ENCODE measurements around the gene NDUFAF2.
"Not testable (repeated sequence)": the region's sequence is repeated elsewhere in the genome, so short reads cannot be mapped to it uniquely, and the experiment has no call there.

The NDUFAF2 gene

DNA sequence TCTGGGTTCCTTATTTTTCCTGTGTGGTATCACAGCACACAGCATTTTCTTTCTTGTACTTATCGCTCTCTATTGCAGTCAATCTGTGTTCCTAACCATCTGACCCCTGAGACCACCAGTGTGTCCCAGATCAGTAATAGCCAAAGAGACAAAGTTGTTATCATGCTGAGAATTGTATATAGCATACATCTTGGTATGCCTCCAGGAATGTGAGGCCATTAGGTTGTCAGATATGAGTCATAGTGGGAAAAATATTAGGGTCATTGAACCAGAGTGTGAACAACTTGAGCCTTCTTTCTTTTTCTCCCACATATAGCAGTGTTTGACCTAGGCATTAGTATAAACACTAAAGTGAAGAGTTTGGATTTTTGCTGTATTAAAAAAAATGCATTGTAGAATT, 106.3 kb downstream of the NDUFAF2 start:
- DNase-seq, result no peak
- ATAC-seq, result no peak

DNA sequence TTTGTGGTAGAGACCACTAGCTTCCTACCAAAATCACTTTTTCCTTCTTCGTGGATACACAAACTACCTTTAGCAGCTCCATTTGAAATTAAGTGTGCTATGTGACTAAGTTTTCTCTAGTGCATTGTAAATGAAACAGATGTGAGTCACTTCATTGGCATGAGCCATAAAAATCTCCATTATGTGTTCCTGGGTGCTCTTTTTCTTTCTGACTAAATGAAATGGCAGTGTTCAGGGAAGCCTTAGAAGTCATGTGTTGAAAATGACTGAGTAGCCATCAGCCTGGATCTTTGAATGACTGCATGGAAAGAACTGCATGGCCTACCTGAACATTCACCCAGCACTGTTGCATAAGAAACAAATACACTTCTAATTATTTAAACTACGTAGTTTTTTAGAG, 107.9 kb downstream of the NDUFAF2 start:
- peak; percentile 87 for ATAC-seq
- no peak for DNase-seq

DNA sequence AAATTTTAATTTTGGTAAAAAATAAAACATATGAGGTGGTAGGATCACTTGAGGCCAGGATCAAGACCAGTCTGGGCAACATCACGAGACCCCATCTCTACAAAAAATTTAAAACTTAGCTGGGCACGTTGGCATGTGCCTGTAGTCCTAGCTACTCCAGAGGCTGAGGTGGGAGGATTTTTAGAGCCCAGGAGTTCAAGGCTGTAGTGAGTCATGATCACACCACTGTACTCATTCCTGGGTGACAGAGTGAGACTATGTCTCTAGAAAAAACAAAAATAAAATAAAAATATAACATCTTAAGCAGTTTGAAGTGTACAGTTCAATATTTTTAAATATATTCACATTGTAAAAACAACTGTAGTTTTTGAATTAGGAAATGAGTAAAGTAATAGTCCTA, 108.9 kb downstream of the NDUFAF2 start:
- DNase-seq (no peak), ATAC-seq (no peak)

DNA sequence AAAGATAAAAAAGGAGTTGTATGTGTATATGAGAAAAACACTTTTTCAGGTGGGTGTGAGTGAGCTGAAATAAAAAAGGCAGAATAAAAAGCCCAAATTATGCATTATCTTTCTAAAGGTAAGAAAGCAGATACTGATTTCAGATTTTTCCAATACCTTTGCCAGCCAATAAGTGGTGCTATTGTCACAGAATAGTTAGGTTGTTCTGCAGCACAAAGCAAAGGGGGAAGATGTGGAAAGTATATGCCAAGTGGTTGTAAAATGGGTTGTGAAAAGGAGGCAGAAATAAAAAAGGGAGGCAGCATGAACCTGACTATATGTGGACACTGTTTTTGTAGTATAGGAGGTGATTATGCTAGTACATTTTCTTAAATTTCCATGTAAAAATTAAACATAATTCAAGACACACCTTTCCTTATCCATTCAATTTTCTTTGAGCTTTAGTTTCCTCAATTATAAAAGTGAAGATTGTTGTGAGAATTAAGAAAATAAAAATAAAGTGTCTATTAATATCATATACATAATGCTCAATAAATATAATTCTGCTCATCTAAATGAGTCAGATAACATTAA, 110.5 kb downstream of the NDUFAF2 start:
- ATAC-seq (no peak), DNase-seq (no peak)

DNA sequence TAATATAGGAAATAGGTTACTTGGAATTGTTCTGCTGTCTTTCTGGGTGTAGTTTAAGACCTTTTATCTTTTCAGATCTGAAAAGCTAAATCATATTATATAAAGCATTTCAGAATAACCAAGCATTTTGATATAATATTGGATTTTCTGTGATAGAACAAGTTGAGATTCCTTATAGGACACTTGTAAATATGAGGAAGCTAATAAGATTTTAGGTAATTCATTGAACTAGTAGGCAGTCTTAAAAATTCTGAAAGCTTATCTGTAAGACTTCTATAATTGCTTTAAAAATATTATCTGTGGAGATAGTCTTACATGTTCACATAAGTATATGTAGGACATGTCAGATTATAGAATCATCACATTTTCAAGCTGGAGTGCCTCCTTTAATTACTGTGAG, 114.5 kb downstream of the NDUFAF2 start:
- no peak for DNase-seq
- ATAC-seq, result no peak

DNA sequence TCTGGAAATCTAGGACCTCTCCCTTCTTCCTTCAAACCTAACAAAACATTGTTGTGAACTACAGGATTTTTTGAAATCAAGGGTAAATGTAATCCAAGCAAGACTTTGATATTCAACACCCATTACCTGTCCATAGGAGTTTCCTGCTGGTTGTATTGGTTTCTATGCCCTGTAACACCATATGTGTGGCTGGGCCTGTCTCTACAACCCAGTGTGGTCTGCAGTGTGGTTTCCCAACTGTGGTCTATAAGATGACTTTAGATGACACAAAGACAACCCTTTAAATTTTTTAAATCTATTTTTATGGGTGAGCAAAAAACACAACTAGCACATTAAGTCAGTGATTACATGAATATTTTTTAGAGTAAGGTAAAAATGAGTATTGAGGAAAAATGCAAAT, 124.1 kb downstream of the NDUFAF2 start:
- peak; percentile 5 for DNase-seq
- ATAC-seq, result peak; percentile 59

DNA sequence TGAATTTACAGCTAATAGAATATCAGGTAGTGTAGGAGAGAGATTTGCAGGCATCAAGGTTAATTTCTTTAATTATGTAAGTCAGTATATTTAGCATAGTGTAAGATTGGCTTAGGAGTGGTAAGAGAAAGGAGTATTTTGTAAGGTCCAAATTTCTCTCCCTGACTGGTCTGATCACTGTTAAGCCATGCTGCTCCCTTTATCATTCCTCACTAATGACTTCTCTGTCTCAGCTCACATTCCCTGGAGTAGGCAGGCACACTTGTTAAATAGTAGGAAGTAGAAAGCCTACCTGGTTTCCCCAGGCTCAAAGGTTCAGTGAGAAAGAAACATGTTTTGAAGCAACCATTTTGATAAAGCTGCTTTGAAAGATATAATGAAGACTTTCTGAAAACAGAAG, 126.5 kb downstream of the NDUFAF2 start:
- no peak for ATAC-seq
- no peak for DNase-seq

DNA sequence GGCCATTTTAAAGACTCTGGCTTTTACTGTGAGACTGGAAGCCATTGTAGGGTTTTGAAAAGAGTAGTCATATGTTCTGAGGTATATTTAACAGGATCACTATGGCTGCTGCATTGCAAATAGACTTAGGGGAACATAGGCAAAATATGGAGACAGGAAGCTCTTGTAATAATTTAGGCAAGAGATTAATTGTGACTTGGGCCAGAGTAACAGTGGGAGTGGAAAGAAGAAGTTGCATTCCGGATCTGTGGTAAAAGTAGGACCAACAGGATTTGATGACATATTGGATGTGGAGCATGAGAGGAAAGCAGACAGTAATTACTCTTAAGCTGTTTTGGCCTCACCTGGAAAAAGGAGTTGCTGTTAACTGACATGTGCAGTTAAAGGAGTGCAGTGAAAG, 131.6 kb downstream of the NDUFAF2 start:
- ATAC-seq (no peak), DNase-seq (no peak)

DNA sequence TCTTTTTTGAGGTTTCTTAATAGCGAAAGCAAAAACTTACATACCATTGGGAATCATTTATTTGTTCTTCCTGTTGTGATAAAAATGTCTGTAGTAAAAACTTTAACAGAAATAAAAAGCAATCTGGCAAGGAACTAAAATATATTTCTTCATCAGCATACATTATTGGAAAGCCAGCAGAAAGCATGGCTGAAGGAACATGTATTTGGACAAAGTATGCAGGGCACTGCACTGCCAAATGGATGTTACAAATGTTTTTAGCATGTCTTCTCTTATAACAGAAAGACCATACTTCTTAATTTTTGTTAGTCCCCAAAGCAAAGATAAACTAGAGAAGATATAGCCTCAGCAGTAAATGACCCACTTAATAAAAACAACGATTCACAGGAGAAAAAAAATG, 136.7 kb downstream of the NDUFAF2 start:
- ATAC-seq (no peak), DNase-seq (no peak)

DNA sequence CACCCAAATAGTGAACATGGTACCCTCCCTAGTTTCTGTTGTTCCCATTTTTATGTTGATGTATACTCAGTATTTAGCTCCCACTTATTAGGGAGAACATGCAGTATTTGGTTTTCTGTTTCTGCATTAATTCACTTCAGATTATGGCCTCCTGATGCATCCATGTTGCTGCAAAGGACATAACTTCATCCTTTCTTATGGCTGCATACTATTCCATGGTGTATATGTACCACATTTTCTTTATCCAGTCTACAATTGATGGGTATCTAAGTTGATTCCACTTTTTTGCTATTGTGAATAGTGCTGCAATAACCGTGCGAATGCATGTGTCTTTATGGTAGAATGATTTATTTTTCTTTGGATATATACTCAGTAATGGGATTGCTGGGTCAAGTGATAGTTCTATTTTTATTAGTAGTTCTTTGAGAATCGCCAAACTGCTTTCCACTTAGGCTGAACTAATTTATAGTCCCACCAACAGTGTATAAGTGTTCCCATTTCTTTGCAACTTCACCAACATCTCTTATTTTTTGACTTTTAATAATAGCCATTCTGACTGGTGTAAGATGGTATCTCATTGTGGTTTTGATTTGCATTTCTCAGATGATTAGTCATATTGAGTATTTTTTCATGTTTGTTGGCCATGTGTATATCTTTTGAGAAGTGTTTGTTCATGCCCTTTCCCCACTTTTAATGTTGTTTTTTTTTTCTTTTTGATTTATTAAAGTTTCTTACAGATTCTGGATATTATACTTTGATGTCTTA, 137.7 kb downstream of the NDUFAF2 start:
- no peak for DNase-seq
- ATAC-seq, result no peak

DNA sequence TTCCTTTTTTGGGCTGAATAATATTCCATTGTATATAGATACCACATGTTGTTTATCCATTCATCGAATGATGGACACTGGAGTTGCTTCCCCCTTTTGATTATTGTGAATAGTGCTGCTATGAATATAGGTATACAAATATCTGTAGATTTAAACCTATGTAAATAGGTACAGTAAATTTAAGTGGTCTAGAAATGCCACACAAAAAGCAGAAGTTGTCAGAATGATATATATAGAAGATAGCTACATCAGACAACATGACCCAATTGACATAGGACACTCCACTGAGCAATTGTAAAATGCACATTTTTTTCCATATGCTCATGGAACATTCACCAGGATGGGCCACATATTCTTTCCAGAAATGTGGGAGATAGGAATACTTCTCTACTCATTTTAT, 139.7 kb downstream of the NDUFAF2 start:
- no peak for DNase-seq
- no peak for ATAC-seq

DNA sequence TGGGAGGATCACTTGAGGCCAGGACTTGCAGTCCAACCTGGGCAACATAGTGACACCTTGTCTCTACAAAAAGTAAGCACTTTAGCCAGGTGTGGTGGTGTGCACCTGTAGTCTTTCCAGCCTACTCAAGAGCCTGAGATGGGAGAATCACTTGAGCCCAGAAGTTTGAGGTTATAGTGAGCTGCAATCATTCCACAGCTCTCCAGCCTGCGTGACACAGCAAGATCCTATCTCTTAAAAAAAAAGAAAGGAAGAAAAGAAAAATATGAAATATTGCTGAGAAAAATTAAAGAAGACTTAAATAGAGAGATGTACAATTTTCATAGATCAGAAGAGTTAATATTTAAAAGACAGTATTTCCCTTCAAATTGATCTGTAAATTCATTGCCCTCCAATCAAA, 140.9 kb downstream of the NDUFAF2 start:
- ATAC-seq (no peak), DNase-seq (no peak)

DNA sequence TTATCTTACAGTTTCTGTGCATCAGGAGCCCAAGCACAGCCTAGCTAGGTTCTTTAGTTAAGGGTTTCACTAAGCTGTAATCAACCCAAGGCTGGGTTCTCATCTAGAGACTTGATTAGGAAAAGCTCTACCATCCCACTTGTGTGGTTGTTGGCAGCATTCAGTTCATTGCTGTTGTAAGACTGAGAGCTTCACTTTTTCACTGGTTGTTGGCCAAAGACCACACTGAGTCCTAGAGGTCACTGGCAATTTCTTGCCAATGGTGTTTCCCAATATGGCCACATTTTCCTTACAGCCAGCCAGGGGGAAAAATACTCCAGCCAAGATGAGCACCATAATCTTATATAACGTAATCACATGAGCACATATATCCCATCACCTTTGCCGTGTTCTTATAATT, 142.9 kb downstream of the NDUFAF2 start:
- DNase-seq (no peak), ATAC-seq (no peak)

DNA sequence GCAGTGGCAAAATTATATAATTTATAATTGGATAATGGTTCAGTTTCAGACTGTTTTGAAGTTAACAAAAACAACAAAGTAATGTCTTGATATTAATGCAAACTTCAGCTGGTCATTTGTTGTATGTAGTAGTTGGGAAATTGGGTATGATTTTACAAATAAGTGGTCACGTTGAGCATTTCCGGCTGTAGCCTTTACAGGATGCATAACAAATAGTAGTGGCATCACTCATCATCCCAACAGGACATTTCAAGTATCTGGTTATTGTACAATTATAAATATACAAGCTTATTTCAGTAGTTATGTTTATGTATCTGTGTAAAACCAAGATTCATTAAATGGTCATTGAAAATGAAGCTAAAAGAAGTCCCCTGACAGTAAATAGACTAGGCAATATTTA, 144.3 kb downstream of the NDUFAF2 start:
- ATAC-seq (no peak), DNase-seq (no peak)

DNA sequence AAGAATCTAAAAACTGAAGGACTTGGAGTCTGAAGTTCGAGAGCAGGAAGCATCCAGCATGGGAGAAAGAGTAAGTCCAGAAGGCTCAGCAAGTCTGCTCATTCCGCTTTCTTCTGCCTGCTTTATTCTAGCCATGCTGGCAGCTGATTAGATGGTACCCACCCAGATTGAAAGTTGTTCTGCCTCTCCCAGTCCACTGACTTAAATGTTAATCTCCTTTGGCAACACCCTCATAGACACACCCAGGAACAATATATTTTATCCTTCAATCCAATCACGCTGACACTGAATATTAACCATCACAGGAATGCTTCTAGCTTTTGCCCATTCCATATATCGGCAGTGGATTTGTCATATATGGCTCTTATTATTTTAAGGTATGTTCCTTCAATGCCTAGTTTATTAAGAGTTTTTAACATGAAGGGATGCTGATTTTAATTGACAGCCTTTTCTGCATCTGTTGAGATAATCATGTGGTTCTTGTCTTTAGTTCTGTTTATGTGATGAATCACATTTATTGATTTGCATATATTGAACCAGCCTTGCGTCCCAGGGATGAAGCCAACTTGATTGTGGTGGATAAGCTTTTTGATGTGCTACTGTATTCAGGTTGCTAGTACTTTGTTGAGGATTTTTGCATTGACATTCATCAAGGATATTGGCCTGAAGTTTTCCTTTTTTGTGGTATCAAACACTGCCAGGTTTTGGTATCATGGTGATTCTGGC, 148.2 kb downstream of the NDUFAF2 start:
- DNase-seq, ATAC-seq: not testable (repeated sequence)

DNA sequence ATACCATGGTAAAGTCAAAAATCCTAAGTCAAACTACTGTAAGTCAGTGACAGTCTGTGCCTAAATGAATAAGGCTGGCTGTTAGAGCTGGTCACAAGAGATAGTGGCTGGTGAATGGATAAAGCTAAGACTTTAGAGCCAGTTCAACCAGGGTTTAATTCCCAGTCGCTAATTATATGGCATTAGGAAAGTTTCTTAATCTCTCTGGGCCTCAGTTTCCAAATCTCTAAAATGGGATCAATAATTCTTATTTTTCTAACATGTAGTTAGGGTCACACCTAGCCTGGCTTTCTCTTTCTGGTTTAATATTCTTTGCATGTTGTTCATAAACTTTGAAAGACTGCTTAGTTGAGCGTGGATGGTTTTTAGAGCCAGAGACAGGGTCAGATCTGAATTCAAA, 152.5 kb downstream of the NDUFAF2 start:
- ATAC-seq, result no peak
- no peak for DNase-seq

DNA sequence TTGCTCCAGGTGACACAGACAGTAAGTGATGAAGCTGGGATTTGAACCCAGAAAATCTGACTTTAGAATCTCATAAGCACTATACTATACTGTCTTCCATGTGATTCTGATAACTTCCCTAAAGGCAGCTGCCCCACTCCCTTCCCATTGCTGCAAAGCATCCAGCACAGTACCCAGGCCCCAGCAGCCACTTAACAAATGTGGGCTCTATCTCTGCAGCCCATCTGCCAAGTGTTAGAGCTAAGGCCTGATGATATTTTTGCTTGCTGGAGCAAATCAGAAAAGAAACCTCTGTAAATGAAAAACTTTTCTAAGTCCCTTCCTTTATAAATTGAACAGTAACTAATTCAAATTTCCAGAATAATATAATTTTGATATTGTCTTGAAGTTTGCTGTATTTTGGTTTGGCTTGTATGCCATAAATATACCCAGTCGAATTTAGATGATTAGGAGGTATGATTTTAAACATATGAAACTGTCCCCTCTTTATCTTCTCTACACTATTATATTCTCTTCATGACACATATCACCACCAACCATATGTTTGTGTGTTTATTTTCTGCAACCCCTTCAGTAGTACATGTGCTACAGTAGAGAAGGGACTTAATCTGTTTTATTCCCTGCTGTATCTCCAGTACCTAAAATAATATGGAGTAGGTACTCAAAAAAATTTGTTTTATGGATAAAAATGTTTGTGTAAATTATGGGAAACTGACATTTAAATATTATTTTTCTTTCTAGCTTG, 153.4 kb downstream of the NDUFAF2 start:
- ATAC-seq (no peak), DNase-seq (no peak)

DNA sequence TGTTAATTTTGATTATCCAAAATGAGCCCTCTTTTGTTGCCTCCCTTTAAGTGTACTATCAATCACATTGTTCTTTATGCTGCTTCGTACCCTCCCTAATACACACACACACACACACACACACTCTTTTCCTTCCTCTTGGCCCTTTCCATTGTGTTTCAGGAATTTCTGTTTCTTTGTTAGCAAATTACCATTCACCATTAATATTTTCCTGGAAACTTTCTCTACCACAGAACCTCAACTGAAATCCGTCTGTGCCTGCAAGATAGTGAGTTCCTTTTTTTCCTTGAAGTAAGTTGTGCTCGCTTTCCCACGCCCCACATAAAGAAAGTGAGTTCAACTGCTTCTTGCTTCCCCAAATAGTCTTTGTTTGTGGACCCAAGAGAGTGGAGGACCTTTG, 155.4 kb downstream of the NDUFAF2 start:
- no peak for ATAC-seq
- DNase-seq, result no peak

DNA sequence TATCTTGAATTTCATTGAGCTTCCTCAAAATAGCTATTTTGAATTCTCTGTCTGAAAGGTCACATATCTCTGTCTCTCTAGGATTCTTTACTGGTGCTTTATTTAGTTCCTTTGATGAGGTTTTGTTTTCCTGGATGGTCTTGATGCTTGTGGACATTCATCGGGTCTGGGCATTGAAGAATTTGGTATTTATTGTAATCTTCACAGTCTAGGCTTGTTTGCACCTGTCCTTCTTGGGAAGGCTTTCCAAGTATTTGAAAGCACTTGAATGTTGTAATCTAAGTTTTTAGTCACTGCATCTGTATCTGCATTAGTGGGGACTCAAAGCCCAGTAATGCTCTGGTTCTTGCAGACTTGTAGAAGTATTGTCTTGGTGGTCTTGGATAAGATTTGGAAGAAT, 169.4 kb downstream of the NDUFAF2 start:
- no peak for DNase-seq
- no peak for ATAC-seq

DNA sequence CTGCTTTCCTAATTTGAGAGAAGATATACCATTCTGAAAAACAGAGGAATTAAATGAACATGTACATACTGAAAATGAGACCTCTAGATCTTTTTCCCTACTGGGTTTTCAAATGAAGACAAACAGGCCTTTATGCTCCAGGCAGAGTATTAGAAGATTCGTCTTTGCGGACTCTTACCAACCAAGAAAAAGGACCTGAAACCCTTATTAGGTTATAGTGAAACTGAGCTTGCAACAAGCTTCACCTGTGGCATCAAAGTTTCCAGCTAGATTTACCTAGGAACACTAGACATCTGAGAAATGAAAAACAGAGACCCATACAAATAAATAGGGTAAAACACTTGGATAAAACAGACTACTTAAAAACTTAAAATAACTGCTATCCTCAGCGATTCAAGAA, 171.0 kb downstream of the NDUFAF2 start:
- ATAC-seq (no peak), DNase-seq (no peak)

DNA sequence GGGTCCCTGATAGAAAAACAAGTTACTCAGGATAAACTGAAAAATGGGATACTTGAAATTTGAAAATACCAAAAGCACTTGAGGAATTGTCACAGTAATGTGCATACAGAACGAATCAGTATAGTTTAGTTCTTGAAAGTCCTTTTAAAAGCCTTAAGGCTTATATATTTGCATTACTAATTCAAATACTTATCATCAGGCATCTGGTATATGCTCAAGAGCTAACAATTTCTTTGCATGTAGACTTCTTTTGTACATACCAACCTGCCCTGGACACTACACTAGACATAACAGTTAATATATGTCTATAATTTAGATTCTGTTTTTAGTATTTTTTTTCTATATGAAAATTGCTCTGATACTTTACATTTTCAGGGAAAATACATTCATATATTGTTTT, 174.1 kb downstream of the NDUFAF2 start:
- no peak for DNase-seq
- ATAC-seq, result no peak

DNA sequence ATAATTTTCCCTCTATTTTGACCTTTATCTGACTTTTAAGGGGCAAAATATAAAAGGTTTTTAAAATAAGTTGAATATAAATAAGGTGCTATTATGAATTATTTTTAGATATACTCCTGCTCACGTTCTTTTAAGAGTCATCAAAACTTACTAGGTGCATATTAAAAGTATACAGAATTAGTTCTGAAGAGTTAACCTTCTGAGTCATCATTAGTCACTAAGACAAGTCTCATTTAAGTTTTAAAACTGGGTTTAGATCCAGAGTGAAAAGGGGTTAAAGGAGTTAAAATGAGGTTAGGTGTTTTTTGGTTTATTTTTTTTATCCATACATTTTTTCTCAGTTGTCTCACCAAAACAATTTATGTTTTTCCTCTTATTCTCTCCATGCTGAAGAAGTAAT, 175.5 kb downstream of the NDUFAF2 start:
- ATAC-seq (no peak), DNase-seq (no peak)

DNA sequence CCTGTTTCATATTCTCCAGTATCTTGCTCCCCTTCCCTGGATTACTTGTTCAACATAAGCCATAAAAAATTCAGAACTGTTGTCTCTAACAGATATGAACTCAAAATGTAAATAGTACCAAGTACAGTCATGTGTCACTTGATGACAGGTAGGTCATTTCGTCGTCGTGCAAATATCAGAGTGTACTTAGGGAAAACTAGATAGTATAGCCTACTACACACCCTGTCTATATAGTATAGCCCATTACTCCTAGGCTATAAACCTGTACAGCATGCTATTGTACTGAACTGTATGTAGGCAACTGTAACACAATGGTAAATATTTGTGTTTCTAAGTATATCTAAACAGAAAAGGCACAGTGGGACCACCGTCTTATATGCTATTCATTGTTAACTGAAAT, 178.1 kb downstream of the NDUFAF2 start:
- no peak for ATAC-seq

More for the DNA sequence above, 178.1 kb downstream of the NDUFAF2 start:
- no peak for DNase-seq
